AG04449 (cell line): Measurements from ENCODE around the gene PLTP.

Experiments used
- CTCF ChIA-PET: fragments of 350-600 bp; formaldehyde crosslinking; extraction: SDS; loops from one replicate; lab custom pipeline; 2021; ENCODE audit warnings: antibody characterized with exemption; lab: Yijun Ruan, JAX
- POLR2A ChIA-PET: fragments of 400-600, 350-600 bp; formaldehyde crosslinking; extraction: SDS; loops from one replicate; lab custom pipeline; 2020; ENCODE audit warnings: antibody characterized with exemption, inconsistent platforms; lab: Yijun Ruan, JAX
- DNase-seq: peaks from one replicate; pipeline ENCODE4 v3.0.0-alpha.2; 2010; ENCODE audit warnings: low read depth, low spot score
- H3K4me3 ChIP-seq: 2 replicates; pipeline ENCODE4 v1.5.1; 2011; ENCODE audit warnings: low read depth, mild to moderate bottlenecking, control low read depth, low read length
- CTCF ChIP-seq: IDR thresholded peaks from one replicate; pipeline ENCODE4 v1.5.1; 2011; ENCODE audit warnings: mild to moderate bottlenecking, moderate library complexity, low read length, control low read depth, inconsistent platforms; ENCODE audit not compliant: insufficient read depth; ENCODE audit errors: missing control alignments

Gene PLTP

GRCh38 chr20:45898285-45898684 lies 13.7 kb downstream of the PLTP start:
- DNase-seq, result no peak
- no peak overlapping the region for H3K4me3 ChIP-seq
- ChIA-PET POLR2A (no interaction called here), CTCF (interaction anchor here (1.4 to 3.6 kb wide), 3 partner anchors 7 to 116 kb away, joined by 4 to 16 read pairs (median 5); partner anchors contain the start of genes CTSA and NEURL2)
- TF ChIP-seq CTCF, result no peak

GRCh38 chr20:45897692-45898091 lies 14.3 kb downstream of the PLTP start:
- POLR2A ChIA-PET, result no interaction called here
- no peak for TF ChIP-seq CTCF
- no peak for DNase-seq

GRCh38 chr20:45897289-45897688 lies 14.7 kb downstream of the PLTP start:
- ChIA-PET CTCF (interaction anchor here (0.8 to 1.7 kb wide), 3 partner anchors 9 to 117 kb away, joined by 3 to 5 read pairs (median 4); no protein-coding TSS in a partner anchor), POLR2A (interaction anchor here (0.8 kb wide), 1 partner anchor 8 kb away, joined by 5 read pairs; no protein-coding TSS in a partner anchor)
- TF ChIP-seq CTCF, result no peak
- DNase-seq, result no peak
- H3K4me3 ChIP-seq, result no peak overlapping the region

More at GRCh38 chr20:45897692-45898091, 14.3 kb downstream of the PLTP start:
- CTCF ChIA-PET, result interaction anchor here (1.1 to 3.6 kb wide), 3 partner anchors 7 to 116 kb away, joined by 4 to 16 read pairs (median 5); partner anchors contain the start of genes CTSA and NEURL2
- no peak overlapping the region for H3K4me3 ChIP-seq

DNA sequence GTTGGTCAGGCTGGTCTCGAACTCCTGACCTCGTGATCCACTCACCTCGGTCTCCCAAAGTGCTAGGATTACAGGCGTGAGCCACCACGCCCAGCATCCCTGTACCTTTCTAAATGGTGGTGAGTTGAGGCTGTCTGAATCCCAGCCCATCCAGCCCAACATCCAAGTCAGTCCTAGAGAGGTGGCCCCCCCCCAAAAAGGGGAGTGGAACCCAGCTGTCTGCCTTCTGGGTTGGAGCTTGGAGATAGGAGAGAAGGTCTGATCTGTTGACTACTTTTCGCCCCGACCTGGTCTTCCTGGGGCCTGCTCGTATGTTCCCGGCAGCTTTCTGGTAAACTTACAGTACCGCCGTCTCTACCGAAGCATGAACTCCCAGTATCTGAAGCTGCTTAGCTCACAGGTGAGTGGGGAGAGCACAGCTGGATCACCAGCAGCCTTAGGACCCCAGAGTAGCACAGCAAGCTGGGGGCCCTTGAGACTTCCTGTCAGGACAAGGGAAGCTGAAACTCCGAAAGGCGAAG lies 15.3 kb downstream of the PLTP start:
- ChIA-PET CTCF (interaction anchor here (0.8 to 1.7 kb wide), 3 partner anchors 9 to 117 kb away, joined by 3 to 5 read pairs (median 4); no protein-coding TSS in a partner anchor), POLR2A (interaction anchor here (0.8 kb wide), 1 partner anchor 9 kb away, joined by 5 read pairs; no protein-coding TSS in a partner anchor)
- TF ChIP-seq CTCF, result no peak
- DNase-seq, result no peak
- H3K4me3 ChIP-seq, result no peak overlapping the region

GRCh38 chr20:45894797-45895196 lies 17.2 kb downstream of the PLTP start:
- no peak overlapping the region for H3K4me3 ChIP-seq
- DNase-seq, result no peak
- ChIA-PET POLR2A (no interaction called here), CTCF (interaction anchor here (1.3 kb wide), 1 partner anchor 15 kb away, joined by 3 read pairs; no protein-coding TSS in a partner anchor)
- no peak for TF ChIP-seq CTCF

GRCh38 chr20:45893831-45894230 lies 18.1 kb downstream of the PLTP start:
- no peak overlapping the region for H3K4me3 ChIP-seq
- no peak for DNase-seq
- CTCF ChIA-PET, result interaction anchor here (1.2 to 1.3 kb wide), 2 partner anchors 16 to 43 kb away, joined by 3 read pairs; no protein-coding TSS in a partner anchor
- POLR2A ChIA-PET, result interaction anchor here (1.2 kb wide), 1 partner anchor 8 kb away, joined by 4 read pairs; no protein-coding TSS in a partner anchor
- TF ChIP-seq CTCF, result no peak
